ENCODE data around the gene ACTR10.

Gene ACTR10

DNA sequence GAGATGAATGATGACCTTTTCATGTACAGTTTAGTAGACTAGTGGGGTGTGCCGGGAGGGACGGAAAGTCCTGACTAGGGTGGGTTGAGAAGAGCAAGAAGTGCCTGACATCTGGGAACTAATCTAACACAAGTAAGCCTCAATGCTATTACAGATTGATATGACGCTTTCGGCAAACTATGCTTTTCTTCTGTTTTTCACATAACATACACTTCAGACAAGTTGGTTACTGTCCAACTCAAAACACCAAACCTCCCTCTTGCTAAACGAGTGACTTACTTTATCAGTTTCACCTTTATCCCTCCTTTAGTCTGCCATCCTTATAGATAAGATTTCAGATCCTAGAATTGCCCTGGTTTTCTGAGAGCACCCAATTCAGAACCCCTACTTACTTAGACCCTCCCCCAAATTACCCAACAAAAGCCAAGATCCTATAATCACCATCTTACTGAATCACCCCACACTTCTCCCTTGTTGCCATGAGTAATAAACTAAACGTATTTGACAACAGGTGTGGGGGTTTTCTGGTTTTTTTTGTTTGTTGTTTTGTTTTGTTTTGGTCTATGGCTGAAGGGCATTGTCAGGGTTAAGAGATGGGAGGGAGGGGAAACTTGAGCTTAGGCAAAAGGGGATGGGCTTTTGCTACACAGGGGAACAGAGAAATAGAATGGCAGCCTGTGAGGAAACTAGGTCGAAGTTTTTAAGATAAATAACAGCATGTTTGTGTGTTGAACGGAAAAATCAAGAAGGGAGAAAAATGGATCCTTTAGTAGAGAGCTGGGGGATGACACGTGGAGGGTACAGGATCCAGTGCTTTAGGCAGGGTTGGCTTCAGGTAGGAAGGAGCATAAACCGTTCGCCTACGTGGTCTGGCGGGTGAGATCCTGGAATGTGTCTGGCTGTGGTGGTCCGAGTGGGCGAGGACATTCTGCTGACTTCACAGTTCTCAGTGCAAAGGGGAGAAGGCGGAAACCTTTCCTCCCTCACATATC is 38.6 kb downstream of the ACTR10 start:
- no peak overlapping the region for H3K4me3 ChIP-seq (ENCODE audit: insufficient read depth, low read length, poor library complexity, severe bottlenecking)
- peak overlapping the region; percentile 76 for H3K4me2 ChIP-seq (ENCODE audit: low read depth, low read length, poor library complexity, severe bottlenecking)

DNA sequence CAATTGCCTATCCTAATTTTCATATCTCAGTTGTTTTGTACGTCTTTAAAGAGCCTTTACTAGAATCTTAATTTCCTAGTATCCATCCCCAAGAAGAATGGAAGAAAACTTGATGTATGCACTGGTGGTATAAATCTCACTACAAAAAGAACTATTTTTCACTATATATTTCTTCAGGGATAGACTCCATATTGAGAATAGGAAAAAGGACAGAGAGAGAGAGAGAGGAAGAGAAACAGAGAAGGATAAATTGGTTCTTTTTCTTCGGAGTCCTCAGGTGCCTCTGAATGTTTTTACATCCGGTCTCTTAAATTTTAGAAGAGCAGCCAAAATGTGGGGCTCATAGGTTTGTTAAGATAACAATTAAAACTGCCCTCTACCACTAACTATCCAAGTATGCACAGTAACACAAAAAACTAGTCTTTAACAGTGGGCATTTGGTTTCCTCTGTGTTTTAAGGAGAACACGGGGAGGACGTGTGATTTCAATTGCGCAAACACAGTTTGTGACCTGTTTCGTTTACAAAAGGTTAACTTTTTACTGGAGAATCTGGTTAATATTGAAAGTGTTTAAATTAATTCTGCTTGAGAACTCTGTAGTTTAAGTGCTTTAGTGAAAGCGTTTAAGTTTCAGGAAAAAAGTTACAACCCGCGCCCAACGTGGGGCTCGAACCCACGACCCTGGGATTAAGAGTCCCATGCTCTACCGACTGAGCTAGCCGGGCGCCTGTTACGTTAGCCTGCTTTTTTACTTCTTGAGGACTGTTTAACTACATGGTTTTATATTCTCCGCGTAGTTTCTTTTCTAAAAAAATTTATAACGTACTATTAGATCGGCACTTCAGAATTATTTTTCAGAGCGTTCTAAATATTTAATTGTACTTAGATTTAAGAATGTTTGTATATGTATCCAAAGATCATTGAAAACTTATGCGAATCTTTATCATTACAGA is 39.6 kb downstream of the ACTR10 start:
- H3F3A ChIP-seq (ENCODE audit: insufficient read depth) = peaks cover 18% of the 10 kb centered on the region
- H3K9ac ChIP-seq (ENCODE audit: low read length) = peak overlapping the region; percentile 48
- peak overlapping the region; percentile 44 for H2AFZ ChIP-seq (ENCODE audit: low read depth, low read length, severe bottlenecking)
- no peaks in the 10 kb centered on the region for H3K9me3 ChIP-seq (ENCODE audit: insufficient read depth, low read length)
- peak overlapping the region; percentile 59 for H3K4me3 ChIP-seq (ENCODE audit: insufficient read depth, low read length, poor library complexity, severe bottlenecking)
- no peaks in the 10 kb centered on the region for H4K20me1 ChIP-seq (ENCODE audit: low read depth, low read length)
- H3K4me2 ChIP-seq (ENCODE audit: low read depth, low read length, poor library complexity, severe bottlenecking) = peak overlapping the region; percentile 76
- no peaks in the 10 kb centered on the region for H3K79me2 ChIP-seq (ENCODE audit: insufficient read depth, low read length)
- TF ChIP-seq, protein P1, sequence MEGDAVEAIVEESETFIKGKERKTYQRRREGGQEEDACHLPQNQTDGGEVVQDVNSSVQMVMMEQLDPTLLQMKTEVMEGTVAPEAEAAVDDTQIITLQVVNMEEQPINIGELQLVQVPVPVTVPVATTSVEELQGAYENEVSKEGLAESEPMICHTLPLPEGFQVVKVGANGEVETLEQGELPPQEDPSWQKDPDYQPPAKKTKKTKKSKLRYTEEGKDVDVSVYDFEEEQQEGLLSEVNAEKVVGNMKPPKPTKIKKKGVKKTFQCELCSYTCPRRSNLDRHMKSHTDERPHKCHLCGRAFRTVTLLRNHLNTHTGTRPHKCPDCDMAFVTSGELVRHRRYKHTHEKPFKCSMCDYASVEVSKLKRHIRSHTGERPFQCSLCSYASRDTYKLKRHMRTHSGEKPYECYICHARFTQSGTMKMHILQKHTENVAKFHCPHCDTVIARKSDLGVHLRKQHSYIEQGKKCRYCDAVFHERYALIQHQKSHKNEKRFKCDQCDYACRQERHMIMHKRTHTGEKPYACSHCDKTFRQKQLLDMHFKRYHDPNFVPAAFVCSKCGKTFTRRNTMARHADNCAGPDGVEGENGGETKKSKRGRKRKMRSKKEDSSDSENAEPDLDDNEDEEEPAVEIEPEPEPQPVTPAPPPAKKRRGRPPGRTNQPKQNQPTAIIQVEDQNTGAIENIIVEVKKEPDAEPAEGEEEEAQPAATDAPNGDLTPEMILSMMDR (IDR thresholded peaks at IDR 0.05; ENCODE audit: insufficient read depth, low read length, poor library complexity, severe bottlenecking) = no peak
- no peak for TF ChIP-seq EZH2phosphoT487 (conservative IDR thresholded peaks at IDR 0.05; ENCODE audit: low read length)
- no peaks in the 10 kb centered on the region for H3K9me2 ChIP-seq (replicated peaks; ENCODE audit: insufficient read depth, low read length)
- H3K36me3 ChIP-seq (ENCODE audit: low read length) = no peaks in the 10 kb centered on the region
- H3K27ac ChIP-seq (ENCODE audit: low read depth, low read length) = no peak overlapping the region
- no peaks in the 10 kb centered on the region for H3K27me3 ChIP-seq (ENCODE audit: low read length)

More for the DNA sequence above, 38.6 kb downstream of the ACTR10 start:
- Histone ChIP-seq H3K79me2 (ENCODE audit: insufficient read depth, low read length) (no peaks in the 10 kb centered on the region), H3K36me3 (ENCODE audit: low read length) (no peaks in the 10 kb centered on the region), H2AFZ (ENCODE audit: low read depth, low read length, severe bottlenecking) (no peak overlapping the region), H4K20me1 (ENCODE audit: low read depth, low read length) (no peaks in the 10 kb centered on the region), H3K9ac (ENCODE audit: low read length) (no peak overlapping the region), H3K27me3 (ENCODE audit: low read length) (no peaks in the 10 kb centered on the region), H3K27ac (ENCODE audit: low read depth, low read length) (no peak overlapping the region), H3K9me3 (ENCODE audit: insufficient read depth, low read length) (no peaks in the 10 kb centered on the region), H3F3A (ENCODE audit: insufficient read depth) (peaks cover 12% of the 10 kb centered on the region), H3K9me2 (replicated peaks; ENCODE audit: insufficient read depth, low read length) (no peaks in the 10 kb centered on the region)
- no peak for TF ChIP-seq EZH2phosphoT487 (conservative IDR thresholded peaks at IDR 0.05; ENCODE audit: low read length)
- TF ChIP-seq, protein P1 (IDR thresholded peaks at IDR 0.05; ENCODE audit: insufficient read depth, low read length, poor library complexity, severe bottlenecking) = no peak

DNA sequence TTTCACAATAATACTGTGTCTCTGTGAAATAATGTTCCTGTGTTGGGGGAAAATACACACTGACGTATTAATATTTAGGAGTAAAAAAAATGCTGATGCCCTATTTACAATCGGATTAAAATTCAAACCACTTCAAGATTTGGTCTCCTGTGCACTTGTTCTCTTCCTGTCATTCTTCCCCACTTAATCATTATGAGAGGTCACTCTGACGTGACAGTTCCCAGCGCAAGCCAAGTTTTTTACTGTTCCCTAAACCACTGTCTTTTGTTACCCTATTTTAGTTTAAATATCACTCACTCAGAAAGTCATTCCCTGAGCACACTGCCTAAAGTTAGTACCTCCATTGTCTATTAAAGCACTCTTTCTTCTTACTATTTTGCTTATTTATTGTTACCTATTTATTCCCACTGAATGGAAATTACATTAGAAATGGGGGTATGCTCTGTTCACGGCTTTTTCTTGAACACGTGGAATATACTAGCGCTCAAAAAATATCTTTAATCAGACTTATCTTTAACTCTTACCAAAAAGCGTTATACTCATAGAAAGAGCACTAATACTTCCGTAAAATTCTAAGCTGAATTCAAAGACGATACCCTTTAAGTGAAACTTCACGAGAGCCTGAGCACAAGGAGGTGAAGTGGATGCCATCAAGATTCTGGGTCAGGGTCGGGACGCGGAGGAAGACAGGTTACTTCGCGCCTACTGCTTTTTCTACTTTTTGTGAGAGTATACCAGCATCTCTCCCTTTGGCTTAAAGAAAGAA is 44.0 kb downstream of the ACTR10 start:
- H3F3A ChIP-seq (ENCODE audit: insufficient read depth) = peaks cover 18% of the 10 kb centered on the region
- no peaks in the 10 kb centered on the region for H3K27me3 ChIP-seq (ENCODE audit: low read length)
- peak overlapping the region; percentile 96 for H3K4me2 ChIP-seq (ENCODE audit: low read depth, low read length, poor library complexity, severe bottlenecking)
- TF ChIP-seq, protein P1 (IDR thresholded peaks at IDR 0.05; ENCODE audit: insufficient read depth, low read length, poor library complexity, severe bottlenecking) = no peak
- no peak for TF ChIP-seq EZH2phosphoT487 (conservative IDR thresholded peaks at IDR 0.05; ENCODE audit: low read length)
- peak overlapping the region; percentile 87 for H3K9ac ChIP-seq (ENCODE audit: low read length)
- peaks cover 42% of the 10 kb centered on the region for H3K79me2 ChIP-seq (ENCODE audit: insufficient read depth, low read length)
- peak overlapping the region; percentile 80 for H2AFZ ChIP-seq (ENCODE audit: low read depth, low read length, severe bottlenecking)
- 0 out of 2 replicates have a peak, but pooled peaks cover 2% of the 10 kb centered on the region for H3K36me3 ChIP-seq (ENCODE audit: low read length)
- no peaks in the 10 kb centered on the region for H3K9me2 ChIP-seq (replicated peaks; ENCODE audit: insufficient read depth, low read length)
- peak overlapping the region; percentile 78 for H3K27ac ChIP-seq (ENCODE audit: low read depth, low read length)
- peak overlapping the region; percentile 89 for H3K4me3 ChIP-seq (ENCODE audit: insufficient read depth, low read length, poor library complexity, severe bottlenecking)
- H4K20me1 ChIP-seq (ENCODE audit: low read depth, low read length) = peaks cover 5% of the 10 kb centered on the region; the same call in 1 of the 2 replicates
- no peaks in the 10 kb centered on the region for H3K9me3 ChIP-seq (ENCODE audit: insufficient read depth, low read length)
